DMS 273 (cell line): ENCODE measurements around the gene ARFGAP3.

Experiments
- DNase-seq: peaks from one replicate; lab custom pipeline; 2025; ENCODE audit not compliant: unreplicated experiment; lab: John Stamatoyannopoulos, UW

ARFGAP3 gene

DNA sequence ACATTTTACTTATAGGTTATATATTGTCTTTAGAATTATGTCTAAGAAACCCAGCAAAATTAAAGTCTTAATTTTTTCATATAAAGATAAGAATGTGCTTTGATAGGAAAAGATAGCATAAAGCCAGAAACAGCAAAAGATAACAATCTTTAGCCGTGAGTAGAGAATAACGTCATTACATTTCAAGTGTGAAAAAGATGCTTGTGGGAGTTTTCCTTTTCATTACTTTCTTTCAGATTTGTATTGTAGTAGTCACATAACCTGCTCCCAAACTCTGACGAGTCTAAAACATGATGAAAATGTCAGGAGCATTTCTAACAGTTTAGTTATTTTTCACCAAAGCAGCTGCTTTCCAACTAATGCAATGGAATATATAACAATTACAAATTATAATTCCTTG, 31.3 kb downstream of the ARFGAP3 start:
- DNase-seq = no peak

DNA sequence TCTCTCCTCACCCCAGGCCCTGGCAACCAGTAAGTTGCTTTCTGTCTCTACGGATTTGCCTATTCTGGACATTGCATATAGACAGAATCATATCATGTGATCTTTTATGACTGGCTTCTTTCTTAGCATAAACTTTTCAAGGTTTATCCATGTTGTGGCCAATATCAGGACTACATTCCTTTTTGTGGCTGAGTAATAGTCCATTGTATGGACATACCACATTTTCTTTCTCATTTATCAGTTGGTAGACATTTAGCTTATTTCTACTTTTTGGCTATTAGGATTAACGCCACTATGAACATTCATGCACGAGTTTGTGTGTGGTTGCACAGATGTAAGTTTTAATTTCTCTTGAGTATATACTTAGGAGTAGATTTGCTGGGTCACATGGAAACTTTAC, 35.7 kb downstream of the ARFGAP3 start:
- no peak for DNase-seq

DNA sequence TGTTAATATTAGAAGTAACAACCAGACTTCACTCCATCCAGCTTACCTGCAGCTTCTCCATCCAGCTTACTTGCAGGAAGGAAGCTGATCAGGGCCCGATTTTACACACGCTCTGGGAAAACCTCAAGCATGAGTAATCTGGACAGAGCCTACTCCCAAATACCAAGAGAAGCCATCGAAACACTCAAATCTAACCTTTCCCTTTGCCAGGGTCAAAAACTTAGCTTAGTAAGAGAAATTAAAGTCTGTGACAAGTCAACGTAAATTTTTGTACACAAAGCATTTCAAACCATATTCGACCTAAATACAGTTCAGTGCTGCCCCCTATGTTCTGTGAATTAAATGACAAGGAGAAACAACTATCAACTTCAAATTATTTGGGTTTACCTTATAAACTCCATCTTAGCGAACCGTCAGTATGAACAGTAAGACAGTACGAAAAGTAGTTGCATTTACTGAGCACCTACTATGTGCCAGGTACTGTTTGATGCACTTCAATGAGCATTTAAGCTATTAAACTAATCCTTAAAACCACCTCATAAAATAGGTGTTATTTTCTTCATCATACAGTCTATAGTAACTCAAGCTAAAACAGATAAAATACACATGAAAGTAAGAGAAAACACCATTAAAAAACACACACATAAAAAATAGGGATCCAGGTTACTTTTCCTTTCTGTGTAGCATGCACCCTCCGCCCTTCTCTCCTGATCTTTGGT, 36.9 kb downstream of the ARFGAP3 start:
- DNase-seq = peak; percentile 27

DNA sequence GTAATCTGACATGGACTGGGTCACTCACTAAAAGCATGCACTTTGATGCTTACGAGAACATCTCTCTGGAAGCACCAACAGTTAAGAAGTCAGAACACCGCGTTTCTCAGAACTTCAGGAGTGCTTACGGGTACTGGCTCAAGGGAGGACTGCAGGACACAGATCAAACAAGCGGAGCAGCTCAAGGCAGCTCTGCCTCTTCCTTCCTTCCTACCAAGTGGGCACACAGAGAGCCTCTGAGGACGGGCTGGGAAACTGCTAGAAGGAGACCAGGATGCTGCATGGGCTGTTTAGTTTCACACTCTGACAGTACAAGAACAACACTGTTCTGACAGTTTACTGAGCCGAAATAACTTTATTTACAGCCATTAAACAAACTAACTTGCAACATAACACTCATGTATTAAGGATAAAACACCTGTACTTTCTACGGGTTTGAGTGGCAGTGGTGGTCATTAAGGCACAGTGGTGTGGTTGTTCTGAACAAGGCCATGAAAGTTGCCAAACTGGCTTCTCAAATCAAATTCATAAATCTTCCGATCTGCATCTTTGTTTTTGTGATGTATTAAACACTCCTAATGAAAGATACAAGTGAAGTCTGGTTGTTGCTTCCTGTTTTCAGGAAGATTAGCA, 37.5 kb downstream of the ARFGAP3 start:
- DNase-seq = no peak

DNA sequence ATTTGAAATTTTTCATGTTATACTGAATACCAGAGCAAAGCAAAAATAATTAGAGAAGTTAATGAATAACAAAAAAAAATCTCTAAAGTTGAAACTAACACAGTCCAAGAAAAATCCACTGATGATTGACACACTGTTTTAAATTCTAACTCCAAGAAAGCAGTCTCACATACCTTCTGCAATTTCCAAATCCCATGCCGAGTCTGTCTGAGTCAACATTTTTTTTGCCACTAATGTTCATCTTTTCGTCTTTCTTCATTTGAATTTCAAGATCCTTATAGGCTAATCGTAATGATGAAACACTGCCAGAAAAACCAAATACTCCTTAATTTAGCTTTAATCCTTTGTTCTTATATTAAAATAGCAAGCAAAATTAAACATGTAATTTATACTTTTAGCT, 39.5 kb downstream of the ARFGAP3 start:
- DNase-seq = no peak

DNA sequence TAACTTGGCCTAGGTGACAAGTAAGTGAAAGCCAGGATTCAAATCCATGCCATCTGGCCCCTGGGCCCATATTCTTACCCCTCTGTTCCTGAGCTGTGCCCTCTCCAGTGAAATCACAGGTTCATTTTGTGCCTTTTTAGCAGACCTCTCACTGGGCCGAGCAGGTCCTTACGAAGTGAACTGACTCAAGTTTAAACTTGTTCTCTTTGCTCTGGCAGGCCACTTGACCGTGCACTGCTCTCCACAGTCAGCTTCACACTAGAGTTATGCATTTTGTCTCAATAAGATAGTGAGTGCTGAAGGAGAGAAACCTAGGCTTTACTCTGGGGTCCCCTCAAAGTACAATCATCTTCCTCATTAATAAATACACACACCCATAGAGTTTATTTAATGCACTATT, 40.7 kb downstream of the ARFGAP3 start:
- peak; percentile 22 for DNase-seq

DNA sequence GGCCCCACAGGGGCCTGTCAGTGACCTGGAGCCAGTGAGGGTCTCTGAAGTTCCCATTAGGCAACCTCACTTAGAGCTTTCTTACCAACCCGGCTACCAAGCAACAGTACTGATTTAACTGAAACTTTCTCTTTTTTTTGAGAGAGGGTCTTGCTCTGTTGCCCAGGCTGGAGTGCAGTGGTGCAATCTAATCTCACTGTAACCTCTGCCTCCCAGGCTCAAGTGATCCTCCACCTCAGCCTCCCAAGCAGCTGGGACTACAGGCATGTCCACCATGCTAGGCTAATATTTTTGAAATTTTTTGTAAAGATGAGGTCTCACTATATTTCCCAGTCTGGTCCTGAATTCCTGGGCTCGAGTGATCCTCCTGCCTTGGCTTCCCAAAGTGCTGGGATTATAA, 42.5 kb downstream of the ARFGAP3 start:
- DNase-seq = no peak

DNA sequence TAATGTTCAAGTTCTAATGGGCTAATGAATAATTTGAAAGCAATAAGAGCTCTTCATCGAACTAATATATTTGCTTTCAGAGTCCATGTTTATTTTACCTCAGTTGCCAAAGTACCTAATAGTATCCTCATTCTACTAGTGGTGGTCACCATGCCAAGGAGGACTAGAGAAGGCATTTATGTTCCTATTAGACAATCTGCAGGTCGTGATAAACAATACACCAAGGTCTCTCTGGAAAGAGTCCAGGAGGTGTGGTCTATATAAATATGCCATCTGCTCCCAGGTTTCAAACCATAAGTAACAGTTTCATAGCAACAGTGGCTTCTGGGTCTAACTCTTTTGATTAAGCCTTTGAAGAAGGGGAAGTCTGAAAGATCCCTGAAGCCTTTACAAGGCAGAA, 42.9 kb downstream of the ARFGAP3 start:
- peak; percentile 90 for DNase-seq

DNA sequence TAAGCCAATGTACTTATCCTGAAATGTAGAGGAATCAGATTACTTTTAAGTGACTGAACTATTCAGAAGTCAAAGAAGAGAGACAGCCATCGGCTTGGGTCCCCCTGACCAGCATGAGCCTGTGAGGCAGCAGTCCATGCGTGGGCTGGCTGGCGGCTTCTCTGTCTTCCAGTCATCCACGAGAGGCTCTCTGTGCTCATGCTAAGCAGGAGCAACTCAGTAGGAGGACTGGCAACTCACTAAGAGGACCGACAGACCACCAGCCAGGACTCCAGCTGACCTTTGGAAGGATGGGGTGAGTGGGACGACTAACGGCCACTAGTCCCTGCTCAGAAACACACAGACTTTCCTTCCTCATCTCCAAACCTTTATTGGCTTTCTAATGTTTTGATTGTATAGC, 43.6 kb downstream of the ARFGAP3 start:
- no peak for DNase-seq

DNA sequence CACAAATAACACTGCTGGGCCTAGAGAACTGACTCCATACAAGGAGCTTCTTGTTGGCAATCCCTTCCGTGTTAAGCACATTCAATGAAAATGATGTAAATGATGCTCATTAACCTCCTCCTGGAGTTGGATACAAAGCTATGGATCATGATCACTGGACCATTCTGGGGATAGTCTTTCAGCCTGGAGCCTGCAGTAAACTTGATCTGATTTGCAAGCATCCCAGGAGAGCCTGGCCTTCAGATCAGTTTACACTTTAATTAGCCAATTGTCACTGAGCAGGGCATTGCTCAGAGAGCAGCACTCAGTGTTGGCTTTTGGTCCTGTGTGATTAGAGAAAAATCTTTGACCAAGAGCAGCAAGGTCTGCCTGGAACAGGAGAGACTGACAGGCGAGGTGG, 45.6 kb downstream of the ARFGAP3 start:
- peak; percentile 45 for DNase-seq

DNA sequence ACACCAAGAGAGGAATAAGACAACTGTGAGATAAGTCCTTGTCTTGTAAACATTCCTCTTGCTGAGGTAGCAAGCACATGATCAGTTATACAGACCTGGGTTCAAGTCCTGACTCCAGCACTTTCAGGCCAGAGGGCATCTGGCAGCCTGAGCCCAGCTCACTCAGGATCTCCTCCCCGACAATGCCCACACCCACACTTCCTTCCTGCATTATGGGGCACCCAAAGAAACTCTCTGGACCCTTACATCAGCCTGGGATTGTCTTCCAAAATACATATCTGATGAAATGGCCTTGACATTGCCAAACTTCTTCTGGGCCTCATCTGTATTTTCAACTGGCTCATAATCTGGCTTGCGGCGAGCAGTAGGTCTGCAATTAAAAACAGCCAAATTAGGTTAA, 48.6 kb downstream of the ARFGAP3 start:
- no peak for DNase-seq

DNA sequence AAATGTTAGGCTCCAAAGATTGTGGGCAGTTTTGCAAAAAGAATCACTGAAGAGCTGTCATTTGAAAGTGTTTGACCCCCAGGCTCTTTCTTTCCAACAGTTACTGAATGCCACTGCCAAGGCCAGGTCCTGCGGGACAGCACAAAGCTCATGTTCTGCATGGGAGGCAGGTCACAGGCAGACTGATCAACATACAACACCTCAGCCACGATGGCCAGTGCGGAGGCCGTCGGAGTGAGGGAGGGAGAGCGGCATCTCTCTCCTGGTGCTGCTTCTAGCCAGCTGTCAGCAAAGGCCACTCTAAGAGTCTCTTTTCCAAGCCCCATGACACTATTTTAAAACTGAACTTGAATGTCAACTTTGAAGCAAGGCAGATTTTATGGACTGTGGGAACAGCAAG, 49.9 kb downstream of the ARFGAP3 start:
- no peak for DNase-seq

DNA sequence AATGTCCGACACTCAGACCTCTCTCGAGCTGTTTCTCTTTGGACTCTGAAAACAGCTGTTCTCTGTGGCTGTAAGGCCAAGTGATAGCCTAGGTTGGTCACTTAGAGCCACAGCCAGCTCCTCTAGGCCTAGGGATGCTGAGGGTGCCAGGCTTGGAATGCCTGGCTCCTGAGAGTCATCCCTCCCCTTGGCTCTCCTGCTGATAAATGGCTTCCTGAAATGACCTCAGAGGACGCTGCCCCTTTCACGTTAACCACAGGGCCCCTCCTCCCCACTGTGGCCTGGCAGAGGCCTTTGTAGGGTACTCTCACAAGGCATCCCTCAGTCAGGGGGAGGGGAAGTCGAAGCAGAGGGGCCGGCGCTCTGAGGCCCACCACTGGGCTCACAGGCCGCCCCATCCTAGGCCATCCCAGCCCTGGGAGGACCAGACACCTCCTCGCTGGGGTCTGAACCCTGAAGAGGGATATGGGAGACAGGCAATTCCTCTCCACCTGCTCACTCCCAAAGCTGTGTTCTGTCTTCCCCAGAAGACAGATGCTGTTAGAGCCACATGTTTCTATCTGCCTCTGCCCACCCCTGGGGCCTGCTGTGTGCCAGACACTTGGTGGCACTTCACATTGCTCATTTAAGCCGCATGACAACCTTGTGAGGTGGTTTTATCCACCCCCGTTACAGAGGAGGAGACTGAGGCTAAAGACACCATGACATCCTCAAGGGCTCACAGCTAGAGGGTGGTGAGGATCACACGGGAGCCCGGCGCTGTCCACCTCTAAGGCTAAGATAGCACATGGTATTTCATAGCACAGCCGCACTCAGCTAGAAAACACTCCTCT, 50.9 kb downstream of the ARFGAP3 start:
- DNase-seq = no peak

DNA sequence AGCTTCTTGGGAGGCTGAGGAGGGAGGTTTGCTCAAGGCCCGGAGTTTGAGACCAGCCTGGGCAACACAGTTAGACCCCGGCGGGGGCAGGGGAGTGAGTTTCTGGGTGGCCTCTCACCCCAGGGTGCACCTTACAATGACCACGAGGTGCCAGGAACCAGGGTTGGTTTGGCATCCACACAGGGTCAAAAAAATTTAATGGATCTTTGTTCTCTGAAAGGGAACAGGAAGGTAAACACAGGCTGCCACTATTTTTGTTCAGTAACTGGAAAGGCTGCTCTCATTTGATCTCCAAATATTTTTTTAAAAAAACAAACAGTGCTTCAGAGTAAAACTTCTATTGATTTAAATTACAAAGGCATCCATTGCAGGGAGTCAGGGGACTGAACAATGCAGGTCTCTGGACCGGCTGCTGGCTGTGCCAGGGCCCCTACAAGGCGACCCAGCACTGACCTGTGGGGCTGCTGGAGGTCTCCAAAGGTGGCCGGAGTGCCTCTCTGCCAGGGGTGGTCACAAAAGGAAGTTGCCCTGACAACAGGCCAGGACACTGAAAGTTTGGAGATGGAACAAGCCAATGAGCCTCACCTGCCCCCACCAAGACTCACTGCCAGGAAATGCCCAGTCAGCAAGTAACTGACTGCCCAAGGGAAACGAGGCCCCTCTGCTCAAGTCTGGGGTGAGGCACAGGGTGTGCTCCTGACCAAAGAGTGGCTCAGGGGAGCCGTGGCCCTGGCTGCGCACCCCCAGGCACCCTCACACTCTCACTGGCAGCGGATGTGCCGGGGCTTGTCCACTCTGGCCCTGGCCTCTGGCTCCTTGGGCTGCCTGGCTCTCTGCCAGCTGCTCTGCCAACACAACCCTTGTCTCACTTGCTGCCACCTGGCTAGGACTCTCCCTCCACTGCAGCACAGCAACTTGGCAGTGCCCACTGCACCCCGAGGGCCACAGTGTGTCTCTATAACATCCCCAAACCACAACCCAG, 51.8 kb downstream of the ARFGAP3 start:
- DNase-seq = no peak

DNA sequence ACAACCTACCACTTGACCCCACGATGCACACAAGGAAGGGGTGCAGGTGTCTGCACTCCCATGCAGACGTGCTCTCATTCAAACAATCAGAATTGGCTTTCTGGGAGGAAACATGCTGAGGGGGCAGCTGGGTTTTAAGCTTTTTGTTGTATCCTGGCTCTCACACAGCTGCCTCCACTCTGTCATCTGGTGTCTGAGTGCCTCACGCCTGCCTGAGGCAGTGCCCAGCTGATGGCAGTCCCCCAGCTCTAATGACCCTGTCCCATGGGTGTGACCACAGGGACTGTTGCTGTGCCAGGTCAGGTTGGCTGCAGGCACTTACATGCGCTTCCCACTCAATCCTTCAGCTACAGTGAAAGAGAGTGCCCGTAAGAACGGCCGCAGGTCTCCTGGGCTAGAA, 53.7 kb downstream of the ARFGAP3 start:
- no peak for DNase-seq

DNA sequence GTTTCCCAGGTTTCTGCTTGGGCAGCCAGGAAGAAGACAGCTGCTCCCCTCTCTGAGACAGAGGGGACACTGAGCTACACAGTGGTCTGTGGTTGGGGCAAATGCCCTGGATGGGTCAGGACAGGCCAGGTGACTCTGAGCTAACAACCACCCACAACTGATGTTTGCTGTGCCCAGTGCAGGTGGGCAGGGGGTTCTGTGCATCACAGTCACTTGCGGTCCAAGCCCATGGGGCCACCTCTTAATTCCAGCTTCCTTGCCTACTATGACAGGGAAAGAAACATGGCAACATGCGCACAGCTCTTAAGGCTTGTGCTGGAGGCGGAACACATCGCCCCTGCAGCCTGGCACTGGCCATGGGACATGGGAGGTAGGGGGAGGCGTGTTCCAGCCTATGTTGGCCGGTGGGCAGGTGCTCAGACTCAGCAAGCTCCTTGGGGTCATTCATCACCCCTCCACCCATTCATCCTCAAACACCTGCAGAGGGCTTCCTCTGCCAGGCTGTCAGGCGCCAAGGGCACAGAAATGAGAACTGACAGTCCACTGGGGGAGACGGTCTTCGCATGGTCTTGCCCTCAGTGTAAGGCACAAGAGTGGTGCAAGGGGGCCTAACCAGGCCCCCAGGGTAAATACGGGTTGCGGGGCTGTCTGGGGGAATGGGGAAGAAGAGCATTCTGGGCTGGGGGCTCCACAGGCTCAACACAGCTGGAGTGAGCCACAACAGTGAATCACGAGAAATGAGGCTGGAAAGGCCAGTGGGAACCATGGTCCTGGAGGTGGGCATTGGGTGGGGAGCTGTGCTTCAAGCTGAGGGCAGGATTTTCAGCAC, 55.6 kb downstream of the ARFGAP3 start:
- no peak for DNase-seq

DNA sequence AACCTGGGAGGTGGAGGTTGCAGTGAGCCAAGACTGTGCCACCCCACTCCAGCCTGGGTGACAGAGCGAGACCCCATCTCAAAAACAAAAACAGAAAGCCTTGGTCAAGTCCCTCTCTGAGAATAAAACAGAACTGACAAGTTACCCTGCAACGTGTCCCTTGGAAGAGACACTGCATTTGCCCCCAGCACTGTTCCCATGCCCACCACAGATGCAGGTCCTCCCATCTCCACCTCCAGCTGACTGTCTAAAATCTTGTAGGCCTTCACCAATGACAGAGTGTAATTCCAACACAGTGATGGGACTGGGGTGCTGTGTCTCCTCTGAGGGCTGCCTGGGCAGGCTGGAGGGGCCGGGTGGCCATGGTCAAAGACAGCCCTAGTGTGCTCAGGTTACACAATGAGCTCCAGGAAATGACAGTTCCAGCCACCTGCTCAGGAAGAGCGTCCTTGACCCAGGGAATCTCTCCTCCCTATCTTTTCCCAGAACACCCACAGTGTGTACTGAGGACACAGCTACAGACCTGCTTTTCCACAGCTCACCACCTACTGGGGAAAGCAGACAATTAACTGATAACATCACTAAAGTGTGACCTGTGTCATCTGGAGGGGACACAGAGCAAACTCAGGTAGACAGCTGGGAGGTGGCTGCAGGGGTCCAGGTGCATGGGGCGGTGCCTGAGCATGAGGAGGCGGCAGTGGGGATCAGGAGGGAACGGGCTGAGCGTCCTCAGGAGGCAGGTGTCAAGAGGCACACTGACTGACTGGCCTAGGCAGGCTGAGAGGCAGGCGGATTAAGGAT, 56.4 kb downstream of the ARFGAP3 start:
- DNase-seq = no peak

DNA sequence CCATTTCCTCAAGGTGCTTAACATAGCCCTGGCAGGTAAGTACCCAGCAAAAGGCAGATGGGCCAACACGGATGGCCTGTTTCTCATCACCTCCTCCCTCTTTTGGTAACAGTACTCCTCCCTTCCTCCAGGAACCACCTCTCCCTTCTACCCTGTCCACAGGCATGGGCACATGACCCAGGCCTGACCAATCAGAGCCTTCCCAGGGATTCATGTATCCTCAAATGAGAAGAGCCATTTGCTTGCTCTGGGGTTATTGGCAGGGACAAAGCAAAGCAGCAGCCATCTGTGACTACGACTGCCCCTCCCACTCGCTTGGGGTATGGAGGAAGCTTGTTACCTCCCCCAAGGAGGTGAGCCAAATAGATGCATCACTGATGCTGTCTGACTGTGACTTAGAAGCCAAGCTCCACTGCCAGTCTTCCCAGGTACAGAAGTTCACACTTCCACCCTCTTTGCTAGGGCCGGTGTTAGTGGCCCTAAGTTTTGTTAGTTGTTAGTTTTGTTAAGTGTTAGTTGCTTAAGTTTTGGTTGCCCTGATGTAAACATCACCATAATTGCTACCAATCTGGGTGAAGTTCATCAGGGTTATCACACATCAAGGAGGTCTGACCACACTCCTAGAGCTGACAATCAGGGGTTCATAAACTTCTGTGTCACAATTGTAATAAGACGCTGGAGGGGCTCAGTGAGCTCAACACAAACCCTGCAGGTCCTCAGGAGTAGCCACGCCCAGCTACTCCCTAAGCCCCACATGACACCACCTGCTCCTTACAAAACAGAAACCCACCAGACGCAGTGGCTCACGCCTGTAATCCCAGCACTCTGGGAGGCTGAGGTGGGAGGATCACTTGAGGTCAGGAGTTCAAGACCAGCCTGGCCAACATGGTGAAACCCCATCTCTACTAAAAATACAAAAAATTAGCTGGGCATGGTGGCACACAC, 57.3 kb downstream of the ARFGAP3 start:
- peak; percentile 56 for DNase-seq
